Measurements from ENCODE around the gene TRIM41. TPM values are rescaled to one million over a fixed set of nuclear protein-coding genes. Genes with fewer than 3 reads are reported as not detected.

Gene TRIM41
- total RNA-seq, 1 experiment from 2014 or later: 26.8 TPM

GRCh38 chr5:181239062-181239663, 16.1 kb downstream of the TRIM41 start:
- H3K9ac ChIP-seq (ENCODE audit: low read length): no peak overlapping the region
- no peaks in the 10 kb centered on the region for H3K27me3 ChIP-seq (ENCODE audit: low read length)
- no TSS peak for BruUV-seq (replicated peaks)
- ChIA-PET POLR2A (ENCODE audit: unreplicated experiment) (no interaction called here), CTCF (no interaction called here)
- peaks cover 14% of the 10 kb centered on the region for H3K4me1 ChIP-seq (ENCODE audit: insufficient read depth, low read length)
- peaks cover 25% of the 10 kb centered on the region for H3F3A ChIP-seq (ENCODE audit: low read length, unreplicated experiment)
- no peak overlapping the region for H2AFZ ChIP-seq (ENCODE audit: low read length)
- intact Hi-C loops (cut with micrococcal nuclease): no loop called here
- no peak for ATAC-seq
- peaks cover 68% of the 10 kb centered on the region for H4K20me1 ChIP-seq (ENCODE audit: low read length)
- peaks cover 76% of the 10 kb centered on the region for H3K36me3 ChIP-seq (ENCODE audit: low read depth, low read length)
- no peaks in the 10 kb centered on the region for H3K9me3 ChIP-seq (ENCODE audit: low read length)
- no peaks in the 10 kb centered on the region for H3K9me2 ChIP-seq (replicated peaks; ENCODE audit: low read length)
- H3K27ac ChIP-seq (ENCODE audit: low read length): no peak overlapping the region
- peaks cover 52% of the 10 kb centered on the region for H3K79me2 ChIP-seq (ENCODE audit: low read length)
- no peak for DNase-seq
- no peak overlapping the region for H3K4me3 ChIP-seq (ENCODE audit: low read length)
- no peak overlapping the region for H3K4me2 ChIP-seq (ENCODE audit: low read length)
- TF ChIP-seq EZH2phosphoT487 (IDR thresholded peaks at IDR 0.05; ENCODE audit: borderline replicate concordance, low read length): no peak

GRCh38 chr5:181241393-181241975, 18.4 kb downstream of the TRIM41 start:
- Histone ChIP-seq H3K4me1 (ENCODE audit: insufficient read depth, low read length) (peaks cover 30% of the 10 kb centered on the region), H3F3A (ENCODE audit: low read length, unreplicated experiment) (peaks cover 15% of the 10 kb centered on the region), H3K79me2 (ENCODE audit: low read length) (peaks cover 68% of the 10 kb centered on the region), H3K27ac (ENCODE audit: low read length) (peak overlapping the region; percentile 86), H3K36me3 (ENCODE audit: low read depth, low read length) (peaks cover 61% of the 10 kb centered on the region), H3K9ac (ENCODE audit: low read length) (peak overlapping the region; percentile 100), H3K27me3 (ENCODE audit: low read length) (no peaks in the 10 kb centered on the region), H3K9me2 (replicated peaks; ENCODE audit: low read length) (no peaks in the 10 kb centered on the region), H4K20me1 (ENCODE audit: low read length) (peaks cover 59% of the 10 kb centered on the region), H3K4me3 (ENCODE audit: low read length) (peak overlapping the region; percentile 99), H3K4me2 (ENCODE audit: low read length) (peak overlapping the region; percentile 90), H2AFZ (ENCODE audit: low read length) (no peak overlapping the region), H3K9me3 (ENCODE audit: low read length) (no peaks in the 10 kb centered on the region)
- CTCF ChIA-PET: no interaction called here
- BruUV-seq (replicated peaks): no TSS peak
- POLR2A ChIA-PET (ENCODE audit: unreplicated experiment): no interaction called here
- DNase-seq (peak; percentile 81), ATAC-seq (peak; percentile 40)
- intact Hi-C loops (cut with micrococcal nuclease): no loop called here
- TF ChIP-seq CTCF (conservative IDR thresholded peaks at IDR 0.05; ENCODE audit: low read depth, low read length): peak; percentile 22; the same call in 1 of the 2 replicates
- no peak for TF ChIP-seq EZH2phosphoT487 (IDR thresholded peaks at IDR 0.05; ENCODE audit: borderline replicate concordance, low read length)
- no peak for TF ChIP-seq EZH2 (IDR thresholded peaks at IDR 0.05; ENCODE audit: low read length, unreplicated experiment)

GRCh38 chr5:181242031-181242451, 19.0 kb downstream of the TRIM41 start:
- DNase-seq (no peak), ATAC-seq (no peak)
- TF ChIP-seq EZH2phosphoT487 (IDR thresholded peaks at IDR 0.05; ENCODE audit: borderline replicate concordance, low read length): no peak
- TF ChIP-seq CTCF (conservative IDR thresholded peaks at IDR 0.05; ENCODE audit: low read depth, low read length): no peak
- TF ChIP-seq EZH2 (IDR thresholded peaks at IDR 0.05; ENCODE audit: low read length, unreplicated experiment): no peak
- no peak overlapping the region for H2AFZ ChIP-seq (ENCODE audit: low read length)
- H3K27me3 ChIP-seq (ENCODE audit: low read length): no peaks in the 10 kb centered on the region
- H3K4me2 ChIP-seq (ENCODE audit: low read length): peak overlapping the region; percentile 90
- CTCF ChIA-PET: no interaction called here
- H3K4me3 ChIP-seq (ENCODE audit: low read length): peak overlapping the region; percentile 99
- intact Hi-C loops (cut with micrococcal nuclease): loop anchor here (2.0 kb wide), 1 partner anchor 19 kb away; the partner anchor contains the start of gene TRIM41
- peak overlapping the region; percentile 100 for H3K9ac ChIP-seq (ENCODE audit: low read length)
- POLR2A ChIA-PET (ENCODE audit: unreplicated experiment): no interaction called here
- H3F3A ChIP-seq (ENCODE audit: low read length, unreplicated experiment): peaks cover 11% of the 10 kb centered on the region
- H3K4me1 ChIP-seq (ENCODE audit: insufficient read depth, low read length): peaks cover 30% of the 10 kb centered on the region
- peaks cover 55% of the 10 kb centered on the region for H3K36me3 ChIP-seq (ENCODE audit: low read depth, low read length)
- TSS peak; percentile 42 for BruUV-seq (replicated peaks)
- peak overlapping the region; percentile 86 for H3K27ac ChIP-seq (ENCODE audit: low read length)
- H3K9me2 ChIP-seq (replicated peaks; ENCODE audit: low read length): no peaks in the 10 kb centered on the region
- H3K9me3 ChIP-seq (ENCODE audit: low read length): no peaks in the 10 kb centered on the region
- peaks cover 53% of the 10 kb centered on the region for H4K20me1 ChIP-seq (ENCODE audit: low read length)
- peaks cover 74% of the 10 kb centered on the region for H3K79me2 ChIP-seq (ENCODE audit: low read length)

All from PC-3 (cell line).